DMS153 (cell line): Measurements from ENCODE around the gene SLC14A1.

ENCODE experiments used
- DNase-seq: peaks from one replicate; lab custom pipeline; 2025; lab: John Stamatoyannopoulos, UW

The SLC14A1 gene

DNA sequence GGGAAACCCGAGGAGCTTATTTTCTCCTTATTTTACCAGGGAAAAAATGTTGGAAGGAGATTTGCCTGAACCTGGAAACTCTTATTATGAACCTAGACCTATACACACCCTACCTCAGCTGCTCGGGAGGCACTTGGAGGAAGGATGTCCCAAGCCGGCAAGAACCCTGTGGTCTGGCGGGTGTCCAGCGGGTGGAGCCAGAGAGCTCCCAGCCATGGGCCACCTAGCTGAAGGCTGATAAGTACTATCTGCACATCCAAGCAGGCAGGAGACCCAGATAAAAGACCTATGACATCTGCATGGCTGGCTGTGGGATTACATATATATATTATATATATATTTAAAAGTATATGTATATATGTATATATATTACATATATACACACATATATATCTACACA, 1.1 kb upstream of the SLC14A1 start:
- DNase-seq, result peak; percentile 64

DNA sequence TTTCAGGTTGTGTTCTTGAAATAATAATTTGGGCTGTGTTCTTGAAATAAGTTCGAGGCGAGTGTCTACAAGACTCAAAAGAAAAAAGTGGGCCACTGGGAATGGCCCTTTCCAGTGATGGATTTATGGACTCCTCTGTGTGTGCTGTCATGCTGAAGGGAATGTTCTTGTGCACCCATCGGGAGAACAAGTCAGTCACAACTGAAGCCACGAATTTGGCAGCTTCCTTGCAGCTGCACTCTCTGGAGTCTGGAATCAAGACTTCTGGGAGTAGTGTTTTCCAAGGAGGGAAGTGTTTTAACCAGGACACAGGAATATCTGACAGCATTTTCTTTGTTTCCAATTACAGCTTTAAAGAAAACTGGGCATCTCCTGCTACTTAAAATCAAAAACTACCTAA, 620 bp downstream of the SLC14A1 start:
- no peak for DNase-seq

DNA sequence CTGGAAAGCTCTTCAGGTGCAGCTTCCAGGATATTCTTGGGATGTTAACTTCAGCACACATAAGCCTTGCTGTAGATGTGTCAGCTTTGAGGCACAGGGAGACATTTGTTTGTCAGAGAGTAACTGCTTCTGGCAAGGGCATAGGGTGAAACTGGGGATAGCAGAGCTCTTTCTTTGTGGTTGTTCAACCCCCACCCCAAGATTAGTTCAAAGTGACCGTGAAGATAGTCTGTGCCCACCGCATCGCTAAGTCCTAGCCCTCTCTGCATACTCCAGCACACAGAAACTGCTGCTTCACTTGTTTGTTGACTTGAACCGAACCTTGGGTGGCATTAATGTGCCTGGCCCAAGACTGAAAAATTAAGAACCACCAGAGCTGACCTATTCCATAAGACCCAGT, 1.4 kb downstream of the SLC14A1 start:
- no peak for DNase-seq

DNA sequence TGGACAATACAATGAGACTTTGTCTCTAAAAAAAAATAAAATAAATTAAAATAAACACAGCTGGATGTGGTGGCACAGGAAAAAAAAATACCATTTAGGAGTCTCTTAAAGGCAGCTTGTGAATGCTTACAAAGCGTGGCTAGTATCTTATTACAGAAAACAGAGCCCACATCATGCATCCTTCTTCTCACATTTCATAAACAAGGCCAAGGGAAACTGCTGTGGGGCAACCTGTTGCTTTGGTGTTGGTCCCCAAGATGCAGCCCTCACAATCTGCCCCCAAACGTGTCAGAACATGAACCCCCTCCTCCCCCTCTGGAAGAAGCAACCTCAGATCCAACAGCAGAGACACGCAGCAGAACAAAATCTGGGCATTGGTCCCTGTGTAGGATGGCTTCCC, 2.6 kb downstream of the SLC14A1 start:
- no peak for DNase-seq

DNA sequence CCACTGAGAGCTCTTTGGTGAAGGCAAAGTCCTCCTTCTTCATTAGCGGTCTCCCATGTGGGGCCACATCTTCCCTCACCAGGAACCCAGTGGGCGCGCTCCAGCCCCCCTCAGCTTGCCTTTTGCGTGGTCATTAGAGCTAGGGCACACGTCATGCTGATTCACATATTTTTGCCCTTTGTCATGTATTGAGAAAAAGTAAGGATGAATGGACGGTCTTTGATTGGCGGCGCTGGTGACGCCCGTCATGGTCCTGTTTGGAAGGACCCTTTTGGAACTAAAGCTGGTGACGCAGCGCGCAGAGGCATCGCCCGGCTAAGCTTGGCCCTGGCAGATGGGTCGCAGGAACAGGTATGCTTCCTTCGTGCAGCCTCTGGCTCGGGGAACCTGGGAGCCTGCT, 3.1 kb downstream of the SLC14A1 start:
- DNase-seq, result no peak

DNA sequence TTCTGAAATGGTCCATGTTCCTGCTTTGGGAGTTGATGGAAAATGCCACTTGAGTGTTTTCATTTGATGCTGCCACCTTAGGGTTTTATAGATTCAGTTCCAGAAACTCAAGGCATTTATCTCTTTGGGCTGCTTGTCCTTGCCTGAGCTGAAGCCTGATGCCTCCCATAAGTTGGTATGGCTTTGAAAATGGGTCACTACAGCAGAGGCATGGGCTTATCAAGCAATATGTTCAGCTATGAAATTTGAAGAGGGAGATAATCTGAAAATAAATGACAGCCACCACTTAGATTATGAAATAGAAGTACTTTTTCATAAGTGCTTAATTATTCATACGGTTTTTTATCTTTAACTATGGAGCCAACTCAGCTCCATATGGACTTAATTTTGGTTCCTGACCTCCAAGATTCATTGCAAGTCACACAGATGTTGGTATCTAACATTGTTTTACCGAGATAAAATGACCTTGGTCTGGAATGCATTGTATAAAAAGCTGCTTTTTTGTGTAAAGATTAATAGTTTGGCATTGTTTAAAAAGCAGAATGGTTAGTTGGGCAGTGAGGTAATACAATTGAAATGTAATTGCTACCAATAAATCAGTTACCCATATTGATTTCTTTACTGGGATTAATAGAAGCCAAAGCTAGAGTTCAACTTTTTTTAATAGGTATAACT, 4.5 kb downstream of the SLC14A1 start:
- DNase-seq, result no peak

DNA sequence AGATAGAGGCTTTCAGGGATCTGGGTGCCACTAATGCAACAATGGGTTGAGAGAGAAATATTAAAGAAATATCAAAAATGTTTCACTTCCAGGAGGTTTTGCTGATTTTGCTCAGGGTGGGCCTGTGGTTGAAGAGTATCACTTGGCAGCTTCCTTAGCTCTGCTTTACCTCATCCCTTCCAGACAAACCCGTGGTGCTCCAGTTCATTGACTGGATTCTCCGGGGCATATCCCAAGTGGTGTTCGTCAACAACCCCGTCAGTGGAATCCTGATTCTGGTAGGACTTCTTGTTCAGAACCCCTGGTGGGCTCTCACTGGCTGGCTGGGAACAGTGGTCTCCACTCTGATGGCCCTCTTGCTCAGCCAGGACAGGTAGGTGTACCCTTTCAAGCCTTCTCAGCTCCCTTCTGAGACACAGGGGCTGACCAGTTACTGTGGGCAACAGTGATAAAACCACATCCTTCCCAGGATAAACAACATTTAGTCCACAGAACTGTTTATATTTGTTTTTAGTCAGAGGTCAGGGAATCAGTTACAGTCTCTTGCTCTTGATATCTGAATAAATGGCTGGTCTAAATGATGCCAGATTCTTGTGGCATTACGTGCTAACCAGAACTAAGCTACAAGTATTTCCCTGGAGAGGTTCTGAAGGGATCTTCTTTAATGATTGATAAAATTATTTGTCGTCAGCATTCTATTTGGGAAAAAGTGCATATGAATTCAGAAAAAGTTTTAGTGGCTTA, 7.0 kb downstream of the SLC14A1 start:
- DNase-seq, result no peak

DNA sequence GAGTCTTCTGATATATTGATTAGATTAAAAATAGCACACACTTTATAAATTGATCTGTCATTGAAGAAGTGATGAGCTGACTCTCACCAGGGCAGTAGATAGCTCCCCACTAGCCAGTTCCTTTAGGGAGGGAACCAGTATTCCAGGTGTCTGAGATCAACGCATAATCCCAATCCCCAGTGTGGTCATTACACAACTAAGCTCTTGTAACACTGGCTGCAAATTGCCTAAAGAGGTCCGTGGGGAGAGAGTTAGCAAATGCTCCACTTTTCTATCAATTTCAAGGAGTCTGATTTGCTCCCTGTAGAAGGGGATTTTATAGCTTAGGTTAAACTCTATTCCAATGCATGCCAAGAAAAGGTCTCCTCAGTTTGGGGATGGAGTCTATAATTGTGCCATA, 7.7 kb downstream of the SLC14A1 start:
- DNase-seq, result no peak

DNA sequence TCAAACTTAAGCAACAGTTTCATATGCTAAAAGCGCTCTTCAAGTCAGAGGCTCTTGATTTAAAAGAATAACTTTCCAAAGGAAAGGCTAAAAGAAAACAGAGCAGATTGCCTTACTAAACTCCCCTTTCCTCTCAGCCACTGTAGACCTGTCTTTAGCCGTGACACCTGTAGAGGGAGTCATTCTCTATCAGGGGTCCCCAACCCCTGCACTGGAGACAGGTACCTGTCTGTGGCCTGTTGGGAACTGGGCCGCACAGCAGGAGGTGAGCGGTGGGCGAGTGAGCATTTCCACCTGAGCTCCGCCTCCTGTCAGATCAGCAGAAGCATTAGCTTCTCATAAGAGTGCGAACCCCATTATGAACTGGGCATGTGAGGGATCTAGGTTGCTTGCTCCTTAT, 9.6 kb downstream of the SLC14A1 start:
- no peak for DNase-seq

DNA sequence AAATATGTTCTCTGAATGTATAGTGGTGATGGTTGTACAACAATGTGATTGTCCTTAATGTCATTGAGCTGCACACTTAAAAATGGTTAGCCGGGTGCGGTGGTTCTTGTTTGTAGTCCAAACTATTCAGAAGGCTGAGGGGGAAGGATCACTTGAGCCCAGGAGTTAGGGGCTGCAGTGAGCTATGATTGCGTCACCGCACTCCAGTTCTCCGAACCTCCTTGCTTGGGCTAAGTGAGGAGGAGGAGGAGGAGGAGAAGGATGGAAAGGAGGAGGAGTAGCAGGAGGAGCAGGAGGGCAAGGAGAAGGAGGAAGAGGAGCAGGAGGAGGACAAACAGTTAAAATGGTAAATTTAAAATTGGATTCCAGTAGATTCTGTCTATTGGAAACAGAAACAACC, 10.5 kb downstream of the SLC14A1 start:
- DNase-seq, result no peak

DNA sequence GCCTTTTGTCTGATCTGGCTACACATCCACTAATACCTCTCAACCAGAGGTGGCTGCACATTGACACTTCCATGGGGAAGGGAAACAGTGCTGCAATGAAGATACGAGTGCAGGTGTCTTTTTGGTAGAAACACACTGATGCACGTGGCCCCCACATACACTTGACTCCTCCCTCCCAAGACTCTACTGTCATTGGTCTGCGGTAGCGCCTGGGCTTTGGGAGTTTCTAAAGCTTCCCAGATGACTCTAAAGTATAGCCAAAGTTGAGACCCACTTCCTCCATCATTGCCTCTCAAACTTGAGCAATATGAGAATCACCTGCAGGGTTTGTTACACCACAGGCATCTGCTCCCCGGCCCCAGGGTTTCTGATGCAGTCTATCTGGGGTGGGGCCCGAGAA, 11.0 kb downstream of the SLC14A1 start:
- DNase-seq, result no peak

DNA sequence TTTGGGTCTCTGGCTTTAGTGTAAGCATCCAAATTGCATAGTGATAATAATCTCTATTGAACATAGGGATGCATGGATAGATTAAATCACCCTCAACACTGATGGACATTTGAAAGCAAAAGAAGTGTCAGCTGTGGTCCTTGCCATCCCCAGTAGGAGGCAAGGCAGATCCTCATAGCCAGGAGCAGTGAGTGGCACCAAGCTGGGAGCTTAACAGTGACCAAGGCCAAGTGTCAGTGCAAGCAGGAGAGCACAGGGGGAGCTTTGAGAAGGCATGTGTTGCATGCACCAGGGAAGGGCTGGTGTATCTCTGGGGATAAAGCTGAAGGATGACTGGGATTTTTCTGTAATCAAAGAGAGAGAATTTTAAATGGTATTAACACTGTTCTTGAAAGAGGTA, 14.7 kb downstream of the SLC14A1 start:
- no peak for DNase-seq

DNA sequence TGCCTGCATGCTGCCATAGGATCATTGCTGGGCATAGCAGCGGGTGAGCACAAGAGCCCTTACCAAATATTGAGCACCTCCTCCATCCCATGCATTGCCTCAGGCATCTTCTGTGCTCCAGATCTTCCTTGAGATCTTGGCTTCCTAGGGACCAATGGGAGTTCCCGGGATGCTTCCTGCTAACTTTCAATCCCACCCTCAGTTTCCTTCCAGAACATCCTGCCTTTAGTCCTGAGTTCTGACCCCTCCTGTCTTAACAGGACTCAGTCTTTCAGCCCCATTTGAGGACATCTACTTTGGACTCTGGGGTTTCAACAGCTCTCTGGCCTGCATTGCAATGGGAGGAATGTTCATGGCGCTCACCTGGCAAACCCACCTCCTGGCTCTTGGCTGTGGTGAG, 15.3 kb downstream of the SLC14A1 start:
- no peak for DNase-seq

DNA sequence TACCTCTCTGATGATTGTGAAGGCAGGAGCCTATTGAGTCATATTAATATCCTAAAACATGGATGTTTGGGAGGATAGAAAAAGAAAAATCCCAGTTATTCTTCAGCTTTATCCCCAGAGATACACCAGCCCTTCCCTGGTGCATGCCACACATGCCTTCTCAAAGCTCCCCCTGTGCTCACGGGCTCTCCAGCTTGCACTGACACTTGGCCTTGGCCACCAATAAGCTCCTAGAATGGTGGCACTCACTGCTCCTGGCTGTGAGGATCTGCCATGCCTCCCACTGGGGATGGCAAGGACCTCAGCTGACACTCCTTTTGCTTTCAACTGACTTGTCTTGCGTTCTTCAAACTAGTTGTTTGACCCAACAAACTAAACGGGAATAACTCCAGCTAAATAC, 15.9 kb downstream of the SLC14A1 start:
- no peak for DNase-seq

DNA sequence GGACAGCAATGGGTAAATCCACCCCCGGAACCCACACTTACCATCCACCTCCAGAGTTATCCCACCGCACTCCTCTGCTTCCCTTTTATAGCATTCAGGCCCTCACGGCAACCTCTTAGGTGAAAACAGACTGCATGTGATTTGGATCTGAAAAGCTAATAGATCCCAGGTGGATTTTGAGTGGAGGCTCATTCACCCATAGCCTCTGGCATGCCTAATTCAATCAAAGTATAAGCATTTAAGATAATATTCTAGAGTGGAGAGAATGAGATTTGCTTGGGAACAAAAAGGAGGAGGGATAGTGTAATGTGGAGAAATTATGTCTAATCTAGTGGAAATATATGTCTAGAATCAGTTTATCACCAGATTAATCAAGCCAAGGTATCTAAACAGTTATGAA, 17.1 kb downstream of the SLC14A1 start:
- no peak for DNase-seq

DNA sequence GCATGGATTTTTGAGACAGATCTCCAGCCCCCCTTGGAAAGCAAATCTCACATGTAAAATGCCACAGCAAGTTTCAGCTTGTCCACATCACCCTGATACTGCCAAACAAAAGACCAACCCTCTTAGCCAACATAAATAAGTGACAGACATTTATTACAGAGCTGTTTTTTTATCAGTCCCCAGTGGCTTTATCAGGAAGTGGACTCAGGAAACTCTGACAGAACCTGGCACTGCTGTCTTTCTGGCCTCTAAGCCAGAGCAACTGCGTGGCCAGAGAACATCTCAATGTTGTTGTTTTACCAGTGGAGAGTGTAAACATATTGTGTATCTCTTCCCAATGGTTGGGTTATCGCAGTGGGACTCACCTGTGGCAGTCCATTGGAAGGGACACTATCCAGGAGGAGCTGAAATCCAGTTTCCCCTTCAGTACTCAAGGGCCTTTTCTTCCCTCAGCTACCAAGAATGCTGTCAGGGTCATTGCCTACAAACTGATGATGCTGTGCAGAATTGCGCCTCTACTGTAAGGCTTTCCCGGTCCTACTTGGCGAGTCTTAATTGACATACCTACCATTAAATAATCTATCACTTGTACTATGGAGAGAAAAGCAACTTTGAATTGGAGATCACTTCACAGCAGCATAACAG, 22.0 kb downstream of the SLC14A1 start:
- DNase-seq, result peak; percentile 81

DNA sequence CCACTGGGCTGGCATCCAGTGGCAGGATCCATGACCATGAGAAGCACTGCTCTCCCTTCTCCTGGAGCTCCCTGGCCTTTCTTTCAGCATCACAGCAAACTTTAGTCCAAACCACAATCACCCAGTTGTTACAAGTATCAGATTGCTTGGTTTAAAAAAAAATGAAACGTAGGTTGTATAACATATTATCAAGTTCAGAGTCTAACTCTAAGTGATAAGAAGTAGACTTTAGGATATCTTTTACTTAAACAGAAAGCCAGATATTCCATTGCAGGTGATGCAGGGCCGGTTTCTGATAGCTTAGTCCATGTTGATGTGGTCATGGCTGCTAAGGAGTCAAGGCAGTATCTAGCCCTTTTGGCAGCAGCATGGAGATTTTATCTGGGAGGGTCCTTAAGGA, 24.5 kb downstream of the SLC14A1 start:
- no peak for DNase-seq

DNA sequence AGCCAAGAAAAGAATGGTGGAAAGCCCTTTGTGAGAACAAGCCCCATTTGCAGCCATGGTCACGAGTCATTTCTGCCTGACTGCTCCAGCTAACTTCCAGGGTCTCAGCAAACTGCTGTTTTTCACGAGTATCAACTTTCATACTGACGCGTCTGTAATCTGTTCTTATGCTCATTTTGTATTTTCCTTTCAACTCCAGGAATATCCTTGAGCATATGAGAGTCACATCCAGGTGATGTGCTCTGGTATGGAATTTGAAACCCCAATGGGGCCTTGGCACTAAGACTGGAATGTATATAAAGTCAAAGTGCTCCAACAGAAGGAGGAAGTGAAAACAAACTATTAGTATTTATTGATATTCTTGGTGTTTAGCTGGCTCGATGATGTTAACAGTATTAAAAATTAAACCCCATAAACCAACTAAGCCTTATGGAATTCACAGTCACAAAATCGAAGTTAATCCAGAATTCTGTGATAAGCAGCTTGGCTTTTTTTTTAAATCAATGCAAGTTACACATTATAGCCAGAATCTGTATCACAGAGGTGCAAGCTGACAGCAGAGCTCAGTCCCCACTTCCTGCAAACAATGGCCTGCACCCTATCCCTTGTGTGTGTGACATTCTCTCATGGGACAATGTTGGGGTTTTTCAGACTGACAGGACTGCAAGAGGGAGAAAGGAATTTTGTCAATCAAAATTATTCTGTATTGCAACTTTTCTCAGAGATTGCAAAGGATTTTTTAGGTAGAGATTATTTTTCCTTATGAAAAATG, 26.1 kb downstream of the SLC14A1 start:
- no peak for DNase-seq

DNA sequence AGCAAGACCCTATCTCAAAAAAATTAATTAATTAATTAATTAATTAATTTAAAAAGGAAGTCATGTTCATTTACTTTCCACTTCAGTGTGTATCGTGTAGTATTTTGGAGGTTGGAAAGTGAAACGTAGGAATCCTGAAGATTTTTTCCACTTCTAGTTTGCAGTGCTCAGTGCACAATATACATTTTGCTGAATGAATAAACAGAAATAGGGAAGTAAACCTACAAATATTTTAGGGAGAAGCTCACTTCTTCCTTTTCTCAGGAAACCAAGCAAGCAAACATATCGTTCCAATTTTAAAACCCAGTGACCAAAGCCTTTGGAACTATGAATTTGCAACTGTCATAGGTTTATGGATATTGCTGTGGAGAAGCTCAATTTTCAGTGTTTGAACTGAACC, 27.8 kb downstream of the SLC14A1 start:
- DNase-seq, result no peak

DNA sequence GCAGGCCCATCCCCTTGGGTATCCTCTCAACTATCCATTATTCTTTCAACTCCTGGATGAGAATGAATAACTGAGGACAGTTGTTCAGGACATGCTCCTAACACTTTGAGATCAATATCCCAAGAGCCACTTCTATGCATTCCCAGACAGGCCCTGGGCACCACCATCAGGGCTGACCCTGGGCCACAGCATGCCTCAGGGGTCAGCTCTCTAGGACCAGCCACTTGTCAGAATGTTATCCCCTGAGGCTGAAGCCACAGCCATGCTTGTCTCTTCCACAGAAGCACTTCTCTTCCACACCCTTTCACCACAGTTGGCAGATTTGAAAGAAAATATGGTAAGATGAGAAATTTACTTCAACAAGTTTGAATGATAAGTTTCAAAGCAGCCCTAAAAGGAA, 28.7 kb downstream of the SLC14A1 start:
- DNase-seq, result no peak

DNA sequence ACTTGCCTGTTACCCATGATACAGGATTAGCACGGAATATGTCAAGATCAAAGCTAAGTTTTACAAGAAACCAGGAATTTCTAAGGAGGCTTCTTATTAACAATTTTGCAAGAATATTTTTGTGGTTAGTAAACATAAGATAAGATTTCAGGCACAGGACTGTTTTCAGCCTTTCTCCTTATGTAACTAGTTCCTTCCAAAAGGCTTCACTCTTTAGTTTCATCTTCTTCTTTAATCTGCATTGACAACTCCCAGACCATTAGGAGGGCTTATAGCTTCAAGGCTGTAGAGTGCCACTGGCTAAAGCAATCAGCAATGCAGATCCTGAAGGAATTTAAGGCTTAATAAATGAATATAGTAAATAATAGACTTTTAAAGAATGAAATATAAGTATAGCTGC, 29.3 kb downstream of the SLC14A1 start:
- no peak for DNase-seq

DNA sequence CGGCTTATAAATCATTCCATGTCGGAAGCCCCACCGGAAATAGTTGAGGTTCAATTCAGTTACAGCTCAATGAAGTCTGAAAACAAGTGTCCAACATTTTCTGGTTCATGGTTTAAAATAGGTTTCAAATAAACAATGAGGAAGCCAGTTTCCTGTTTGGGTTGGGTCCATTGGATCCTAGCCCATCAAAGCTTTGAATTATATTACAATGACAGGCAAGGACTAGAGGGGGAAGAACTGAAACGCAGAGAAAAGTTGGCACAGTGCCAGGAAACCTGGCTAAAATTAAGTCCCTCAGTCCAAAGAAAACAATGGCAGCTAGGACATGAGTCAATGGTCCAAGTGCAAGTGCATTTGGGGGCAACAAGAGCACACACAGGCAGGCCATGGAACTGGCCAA, 32.0 kb downstream of the SLC14A1 start:
- peak; percentile 85 for DNase-seq

DNA sequence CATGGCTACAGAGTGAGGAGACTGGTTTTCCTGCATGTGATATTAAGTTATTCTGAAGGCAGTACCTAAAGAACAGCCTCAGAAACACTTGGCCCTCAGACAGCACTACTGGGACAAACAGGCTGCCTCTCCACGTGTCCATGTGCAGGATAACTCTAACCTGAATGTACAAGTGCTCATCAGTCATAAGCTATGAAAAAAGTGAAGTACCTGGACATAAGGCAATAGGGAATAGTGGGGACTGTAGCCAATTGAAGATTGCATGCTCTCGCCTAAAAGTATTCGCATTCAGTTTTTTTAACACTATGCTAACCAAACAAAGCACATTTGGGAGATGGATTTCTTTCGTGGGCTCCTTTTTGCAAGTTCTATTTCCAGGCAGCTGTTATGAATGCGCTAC, 33.0 kb downstream of the SLC14A1 start:
- DNase-seq, result no peak
